ENCODE results near the gene MNT.

MNT gene

GRCh38 chr17:2392252-2393173 is 8.3 kb downstream of the MNT start:
- no peaks in the 10 kb centered on the region for H3K27me3 ChIP-seq (ENCODE audit: control insufficient read depth, insufficient read depth, low read length)
- H3K36me3 ChIP-seq (ENCODE audit: control insufficient read depth, insufficient read depth, low read length): no peaks in the 10 kb centered on the region
- peak overlapping the region; percentile 70 for H3K9ac ChIP-seq (ENCODE audit: low read length)
- peak overlapping the region; percentile 97 for H3K27ac ChIP-seq (ENCODE audit: low read depth, low read length)
- H3K4me3 ChIP-seq (ENCODE audit: low read length): peak overlapping the region; percentile 82
- peaks cover 50% of the 10 kb centered on the region for H3K4me1 ChIP-seq (ENCODE audit: control insufficient read depth, insufficient read depth, low read length)

- no peaks in the 10 kb centered on the region for H3K27me3 ChIP-seq (ENCODE audit: control insufficient read depth, insufficient read depth, low read length)
- peak overlapping the region; percentile 87 for H3K27ac ChIP-seq (ENCODE audit: low read depth, low read length)
- peak overlapping the region; percentile 70 for H3K9ac ChIP-seq (ENCODE audit: low read length)
- peak overlapping the region; percentile 72 for H3K4me3 ChIP-seq (ENCODE audit: low read length)
- peaks cover 42% of the 10 kb centered on the region for H3K4me1 ChIP-seq (ENCODE audit: control insufficient read depth, insufficient read depth, low read length)
- H3K36me3 ChIP-seq (ENCODE audit: control insufficient read depth, insufficient read depth, low read length): no peaks in the 10 kb centered on the region
Observed at GRCh38 chr17:2391597-2392251, 9.1 kb downstream of the MNT start.

DNA sequence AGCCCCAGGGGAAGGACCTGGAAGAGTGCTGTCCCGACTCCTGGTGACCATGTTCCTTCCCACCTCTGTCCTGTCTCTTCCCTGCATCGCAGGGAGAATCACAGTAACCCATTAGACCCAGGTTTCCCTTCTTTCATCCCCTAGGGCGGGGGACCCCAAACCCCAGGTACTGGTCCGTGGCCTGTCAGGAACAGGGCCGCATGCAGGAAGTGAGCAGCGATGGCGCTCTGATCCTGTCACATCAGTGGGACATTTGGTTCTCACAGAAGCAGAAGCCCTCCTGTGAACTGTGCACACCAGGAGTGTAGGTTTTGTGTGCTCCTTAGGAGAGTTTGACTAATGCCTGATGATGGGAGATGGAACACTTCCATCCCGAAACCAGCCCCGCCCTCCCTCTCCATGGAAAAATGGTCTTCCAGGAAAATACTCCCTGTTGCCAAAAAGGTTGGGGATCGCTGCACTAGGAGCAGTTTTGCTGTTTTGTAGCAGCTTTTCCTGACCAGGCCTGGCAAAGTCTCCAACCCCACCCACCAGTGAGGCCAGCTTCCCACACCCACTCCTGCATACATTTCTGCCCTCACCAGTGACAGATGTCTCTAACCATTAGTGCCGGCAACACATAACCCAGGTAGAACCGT is 10.5 kb downstream of the MNT start:
- Histone ChIP-seq H3K9ac (ENCODE audit: low read length) (no peak overlapping the region), H3K4me1 (ENCODE audit: control insufficient read depth, insufficient read depth, low read length) (peaks cover 29% of the 10 kb centered on the region), H3K36me3 (ENCODE audit: control insufficient read depth, insufficient read depth, low read length) (peaks cover 7% of the 10 kb centered on the region), H3K27me3 (ENCODE audit: control insufficient read depth, insufficient read depth, low read length) (no peaks in the 10 kb centered on the region), H3K4me3 (ENCODE audit: low read length) (no peak overlapping the region), H3K27ac (ENCODE audit: low read depth, low read length) (peak overlapping the region; percentile 72)

DNA sequence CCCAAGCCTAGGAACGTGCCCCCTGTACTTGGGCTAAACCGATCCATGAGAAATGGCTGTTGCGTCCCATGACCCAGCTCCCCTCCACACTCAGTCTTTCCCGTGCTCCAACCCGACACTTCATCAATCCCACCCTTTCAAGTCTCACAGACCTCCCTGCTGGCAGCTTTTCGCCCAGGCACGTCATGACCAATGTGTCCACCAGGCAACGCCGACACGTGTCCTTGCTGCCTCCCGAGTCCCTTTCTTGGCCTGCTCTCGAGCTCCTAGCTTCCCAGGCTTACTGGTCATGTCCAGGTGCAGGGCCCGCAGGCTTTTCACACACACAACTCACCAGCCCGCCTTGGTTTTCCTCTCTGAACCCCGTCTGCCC is 12.2 kb downstream of the MNT start:
- Histone ChIP-seq H3K27me3 (ENCODE audit: control insufficient read depth, insufficient read depth, low read length) (no peaks in the 10 kb centered on the region), H3K9ac (ENCODE audit: low read length) (no peak overlapping the region), H3K36me3 (ENCODE audit: control insufficient read depth, insufficient read depth, low read length) (peaks cover 8% of the 10 kb centered on the region), H3K4me3 (ENCODE audit: low read length) (no peak overlapping the region), H3K27ac (ENCODE audit: low read depth, low read length) (peak overlapping the region; percentile 18), H3K4me1 (ENCODE audit: control insufficient read depth, insufficient read depth, low read length) (peaks cover 20% of the 10 kb centered on the region)

GRCh38 chr17:2388020-2388682 is 12.7 kb downstream of the MNT start:
- Histone ChIP-seq H3K4me1 (ENCODE audit: control insufficient read depth, insufficient read depth, low read length) (peaks cover 22% of the 10 kb centered on the region), H3K36me3 (ENCODE audit: control insufficient read depth, insufficient read depth, low read length) (peaks cover 8% of the 10 kb centered on the region), H3K9ac (ENCODE audit: low read length) (no peak overlapping the region), H3K4me3 (ENCODE audit: low read length) (no peak overlapping the region), H3K27me3 (ENCODE audit: control insufficient read depth, insufficient read depth, low read length) (no peaks in the 10 kb centered on the region), H3K27ac (ENCODE audit: low read depth, low read length) (peak overlapping the region; percentile 18)

GRCh38 chr17:2387086-2388019 is 13.5 kb downstream of the MNT start:
- Histone ChIP-seq H3K4me3 (ENCODE audit: low read length) (no peak overlapping the region), H3K27ac (ENCODE audit: low read depth, low read length) (no peak overlapping the region), H3K9ac (ENCODE audit: low read length) (no peak overlapping the region), H3K36me3 (ENCODE audit: control insufficient read depth, insufficient read depth, low read length) (peaks cover 8% of the 10 kb centered on the region), H3K4me1 (ENCODE audit: control insufficient read depth, insufficient read depth, low read length) (peaks cover 24% of the 10 kb centered on the region), H3K27me3 (ENCODE audit: control insufficient read depth, insufficient read depth, low read length) (no peaks in the 10 kb centered on the region)

DNA sequence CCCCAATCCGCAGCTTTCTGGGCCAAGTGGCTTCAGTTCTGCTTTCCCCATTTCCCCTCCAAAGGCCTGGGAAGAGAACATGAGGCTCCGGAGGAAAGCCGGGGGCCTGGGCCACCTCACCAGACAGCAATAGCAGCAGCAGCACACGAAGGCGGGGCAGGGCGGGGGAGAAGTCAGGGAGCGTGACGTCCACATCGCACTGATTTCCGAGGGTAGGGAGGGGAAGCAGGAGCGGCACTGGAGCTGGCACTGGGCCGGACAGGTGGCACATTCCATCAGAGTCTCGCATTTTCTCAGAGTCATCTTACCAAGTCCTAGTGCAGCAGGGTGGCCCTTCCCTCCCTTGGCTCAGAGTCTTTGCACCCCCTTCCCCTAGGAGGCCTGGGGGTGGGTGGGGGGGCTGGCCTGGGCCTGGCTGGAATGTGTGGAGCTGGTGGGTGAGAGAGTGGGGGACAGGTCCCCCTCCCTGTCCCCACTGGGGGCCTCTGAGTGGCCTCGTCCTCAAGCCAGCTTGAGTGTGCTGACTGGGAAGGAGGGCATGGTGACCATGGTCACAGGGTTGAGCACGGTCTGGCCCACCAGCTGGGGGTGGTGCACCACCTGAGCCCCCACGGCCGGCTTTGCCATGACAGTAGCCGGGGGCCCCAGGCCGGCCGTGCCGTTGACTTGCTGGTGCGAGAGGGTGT is 14.3 kb downstream of the MNT start:
- Histone ChIP-seq H3K4me3 (ENCODE audit: low read length) (no peak overlapping the region), H3K9ac (ENCODE audit: low read length) (no peak overlapping the region), H3K27ac (ENCODE audit: low read depth, low read length) (no peak overlapping the region), H3K36me3 (ENCODE audit: control insufficient read depth, insufficient read depth, low read length) (peaks cover 8% of the 10 kb centered on the region), H3K27me3 (ENCODE audit: control insufficient read depth, insufficient read depth, low read length) (no peaks in the 10 kb centered on the region), H3K4me1 (ENCODE audit: control insufficient read depth, insufficient read depth, low read length) (peaks cover 16% of the 10 kb centered on the region)

DNA sequence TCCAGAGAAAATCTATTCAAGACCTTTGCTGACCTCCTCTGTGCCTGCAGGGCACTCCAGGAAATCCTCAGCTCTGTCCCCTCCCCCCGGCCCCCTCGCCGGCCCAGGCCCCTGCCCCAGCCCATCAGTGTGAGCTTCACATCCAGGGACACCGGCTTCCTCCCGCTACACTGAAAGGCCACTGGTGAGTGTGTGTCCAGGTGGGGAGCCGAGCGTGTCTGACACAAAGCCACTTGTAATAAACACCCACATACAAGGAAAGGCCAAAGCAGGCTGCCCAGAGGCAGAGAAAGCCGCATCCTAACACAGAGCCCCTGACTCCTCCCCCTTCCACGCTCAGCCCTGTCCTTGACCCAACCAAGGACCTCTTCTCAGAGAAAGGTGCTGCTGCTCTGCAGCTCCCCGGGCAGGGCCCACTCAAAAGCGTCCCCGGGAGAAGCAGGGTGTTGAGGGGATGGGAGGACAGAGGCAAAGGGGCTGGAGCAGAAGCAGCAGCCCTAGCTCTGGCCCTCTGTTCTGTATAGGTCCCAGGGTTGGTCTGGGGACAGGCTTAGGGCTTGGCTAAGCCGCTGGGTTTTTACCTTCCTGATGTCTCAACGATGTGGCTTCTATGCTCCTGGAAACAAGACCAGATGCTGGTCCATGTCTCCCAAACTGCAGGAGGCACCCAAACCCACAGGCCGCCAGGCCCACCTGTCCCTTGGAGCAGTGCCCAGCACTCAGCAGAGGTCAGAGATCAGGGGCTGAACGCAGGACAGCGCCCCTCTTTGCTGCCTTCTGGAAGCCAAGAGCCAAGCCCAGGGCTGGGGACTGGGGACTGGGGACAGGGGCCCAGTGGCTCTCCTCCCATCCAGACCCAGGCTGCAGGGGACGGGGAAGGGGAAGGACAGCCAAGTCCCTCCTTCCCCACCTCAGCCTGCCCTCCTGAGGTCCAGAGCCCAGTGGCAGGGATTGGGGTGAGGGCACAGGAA is 15.3 kb downstream of the MNT start:
- Histone ChIP-seq H3K4me3 (ENCODE audit: low read length) (no peak overlapping the region), H3K4me1 (ENCODE audit: control insufficient read depth, insufficient read depth, low read length) (peaks cover 8% of the 10 kb centered on the region), H3K27ac (ENCODE audit: low read depth, low read length) (no peak overlapping the region), H3K27me3 (ENCODE audit: control insufficient read depth, insufficient read depth, low read length) (no peaks in the 10 kb centered on the region), H3K36me3 (ENCODE audit: control insufficient read depth, insufficient read depth, low read length) (peaks cover 8% of the 10 kb centered on the region), H3K9ac (ENCODE audit: low read length) (no peak overlapping the region)

- Histone ChIP-seq H3K4me3 (ENCODE audit: low read length) (no peak overlapping the region), H3K36me3 (ENCODE audit: control insufficient read depth, insufficient read depth, low read length) (peaks cover 8% of the 10 kb centered on the region), H3K27ac (ENCODE audit: low read depth, low read length) (no peak overlapping the region), H3K4me1 (ENCODE audit: control insufficient read depth, insufficient read depth, low read length) (peaks cover 4% of the 10 kb centered on the region), H3K27me3 (ENCODE audit: control insufficient read depth, insufficient read depth, low read length) (no peaks in the 10 kb centered on the region), H3K9ac (ENCODE audit: low read length) (no peak overlapping the region)
Observed at GRCh38 chr17:2384439-2385127, 16.3 kb downstream of the MNT start.

DNA sequence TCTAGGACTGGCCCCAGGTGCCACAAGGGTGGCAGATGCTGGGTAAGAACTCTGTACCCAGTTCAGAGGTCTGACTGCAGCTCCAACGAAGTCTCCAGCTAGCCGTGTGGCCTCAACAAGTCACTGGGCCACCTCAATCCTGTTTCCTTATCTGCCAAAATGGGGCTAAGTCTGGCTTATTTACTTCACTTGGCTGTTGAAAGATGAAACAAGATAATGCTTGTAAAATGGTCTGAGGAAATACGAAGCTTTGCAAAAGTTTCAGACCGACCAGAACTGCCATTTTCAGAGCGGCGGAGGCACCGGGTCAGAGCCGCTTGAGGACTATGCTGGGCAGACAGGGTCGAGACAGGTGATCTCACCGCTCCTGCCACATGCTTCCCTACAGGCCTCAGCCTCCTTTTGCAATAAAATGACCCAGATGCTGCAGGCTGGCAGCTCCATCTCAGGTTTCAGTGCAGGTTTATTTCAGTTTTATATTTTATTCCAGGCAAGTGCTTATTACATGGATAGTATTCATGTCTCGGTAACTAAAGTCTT is 17.2 kb downstream of the MNT start:
- Histone ChIP-seq H3K36me3 (ENCODE audit: control insufficient read depth, insufficient read depth, low read length) (peaks cover 8% of the 10 kb centered on the region), H3K4me1 (ENCODE audit: control insufficient read depth, insufficient read depth, low read length) (peaks cover 4% of the 10 kb centered on the region), H3K27ac (ENCODE audit: low read depth, low read length) (no peak overlapping the region), H3K27me3 (ENCODE audit: control insufficient read depth, insufficient read depth, low read length) (no peaks in the 10 kb centered on the region), H3K4me3 (ENCODE audit: low read length) (no peak overlapping the region), H3K9ac (ENCODE audit: low read length) (no peak overlapping the region)

Measured in rectal smooth muscle tissue (tissue), 1 donor.